HCT116 (cell line): ENCODE results near the gene HARS2. TPM values are rescaled to one million over a fixed set of nuclear protein-coding genes. Genes with fewer than 3 reads are reported as not detected.

ENCODE experiments used
- ATAC-seq: fragments of 200-7000 bp; cut with Tn5 transposase; 2 replicates; pipeline ENCODE4 v1.9.1; 2020; ENCODE audit warnings: mild to moderate bottlenecking, moderate library complexity
- BruUV-seq: library from RNA; stranded (reverse); fragments of 400-500 nt; replicated peaks from 2 replicates; lab custom pipeline; 2021; lab: Mats Ljungman, UMichigan
- CTCF ChIA-PET: fragments of 300-600 bp; sonication (Branson Sonifier 250); formaldehyde crosslinking; loops from one replicate; lab custom pipeline; 2021; ENCODE audit warnings: antibody characterized with exemption; lab: Charles Lee
- POLR2A ChIA-PET: fragments of 300-600, 350-600 bp; sonication (Branson Sonifier 250); formaldehyde crosslinking; loops from one replicate; lab custom pipeline; 2021; ENCODE audit warnings: antibody characterized with exemption; lab: Charles Lee
- RAD21 ChIA-PET, 2 experiments: fragments of 300-600 bp; sonication (Branson Sonifier 250); formaldehyde crosslinking; loops; one replicate each; lab custom pipeline; 2023; ENCODE audit warnings: low total read pairs in 2 of 2; ENCODE audit not compliant: uncharacterized antibody in 2 of 2, unreplicated experiment in 2 of 2, low non-redundant PET in 1 of 2; lab: Charles Lee
- DNase-seq: peaks from one replicate; pipeline ENCODE4 v3.0.0-alpha.2; 2010; ENCODE audit warnings: low read depth, low spot score
- H2AFZ ChIP-seq: fragments of 200-600 bp; shearing (Covaris generic), sonication (generic); 2 replicates; pipeline ENCODE4 v1.6.1; 2017; ENCODE audit warnings: low read depth, mixed run types, mixed read lengths, antibody characterized with exemption, low read length; ENCODE audit not compliant: poor library complexity, severe bottlenecking
- H3K27ac ChIP-seq: 2 replicates; pipeline ENCODE4 v1.5.1; 2012; ENCODE audit warnings: low read depth, low read length
- H3K27me3 ChIP-seq: fragments of 200-600 bp; sonication (generic); 2 replicates; pipeline ENCODE4 v1.6.1; 2016; ENCODE audit warnings: mixed run types, low read length, mixed read lengths; ENCODE audit not compliant: insufficient read depth
- H3K36me3 ChIP-seq, 2 experiments: fragments of 200-500 bp in 1 of 2; fragments of 200-600 bp in 1 of 2; sonication (Bioruptor generic) in 1 of 2; sonication (generic) in 1 of 2; 2 replicates each; pipeline versions ENCODE4 v1.5.1 to v1.6.1; 2014 to 2016; ENCODE audit warnings: low read length in 2 of 2, inconsistent platforms in 1 of 2, mixed read lengths in 1 of 2, mixed run types in 1 of 2; ENCODE audit not compliant: insufficient read depth in 2 of 2, control insufficient read depth in 1 of 2
- H3K4me1 ChIP-seq, 2 experiments: fragments of 200-600 bp in 1 of 2; sonication (generic) in 1 of 2; 2 replicates each; pipeline versions ENCODE4 v1.5.1 to v1.6.1; 2012 to 2017; ENCODE audit warnings: low read length in 2 of 2, inconsistent platforms in 1 of 2, mild to moderate bottlenecking in 1 of 2, mixed read lengths in 1 of 2, mixed run types in 1 of 2, moderate library complexity in 1 of 2; ENCODE audit not compliant: insufficient read depth in 2 of 2, control insufficient read depth in 1 of 2
- H3K4me2 ChIP-seq: fragments of 200-600 bp; sonication (generic); 2 replicates; pipeline ENCODE4 v1.6.1; 2017; ENCODE audit warnings: mixed run types, low read length, mixed read lengths
- H3K4me3 ChIP-seq, 2 experiments: fragments of 200-600 bp in 1 of 2; sonication (generic) in 1 of 2; replicated peaks in 1 of 2; 2 replicates each; pipeline ENCODE4 v1.5.1; 2011 to 2016; ENCODE audit warnings: low read length in 2 of 2, control low read depth in 1 of 2, low read depth in 1 of 2, mild to moderate bottlenecking in 1 of 2, mixed read lengths in 1 of 2, mixed run types in 1 of 2
- H3K79me2 ChIP-seq: fragments of 200-600 bp; sonication (generic); 2 replicates; pipeline ENCODE4 v1.6.1; 2017; ENCODE audit warnings: mild to moderate bottlenecking, mixed run types, low read length, moderate library complexity, mixed read lengths; ENCODE audit not compliant: insufficient read depth
- H3K9ac ChIP-seq: fragments of 200-600 bp; sonication (generic); 2 replicates; pipeline ENCODE4 v1.6.1; 2016; ENCODE audit warnings: low read length, mixed read lengths
- H3K9me2 ChIP-seq: fragments of 200-600 bp; sonication (generic), shearing (Covaris generic); 2 replicates; pipeline ENCODE4 v1.6.1; 2017; ENCODE audit warnings: mixed run types, mild to moderate bottlenecking, moderate library complexity; ENCODE audit not compliant: insufficient read depth
- H3K9me3 ChIP-seq, 2 experiments: fragments of 200-500 bp in 1 of 2; fragments of 200-600 bp in 1 of 2; sonication (Bioruptor generic) in 1 of 2; sonication (generic) in 1 of 2; 2 replicates each; pipeline ENCODE4 v1.6.1; 2014 to 2017; ENCODE audit warnings: low read length in 2 of 2, mixed read lengths in 2 of 2, inconsistent platforms in 1 of 2, low read depth in 1 of 2, mild to moderate bottlenecking in 1 of 2, mixed run types in 1 of 2, moderate library complexity in 1 of 2; ENCODE audit not compliant: control insufficient read depth in 1 of 2, insufficient read depth in 1 of 2
- H4K20me1 ChIP-seq: fragments of 200-600 bp; sonication (generic), shearing (Covaris generic); 2 replicates; pipeline ENCODE4 v1.6.1; 2017; ENCODE audit warnings: mixed run types, mild to moderate bottlenecking, moderate library complexity; ENCODE audit not compliant: insufficient read depth
- ATF3 ChIP-seq: IDR thresholded peaks from 2 replicates; pipeline ENCODE4 v1.6.1; 2012
- CBX3 ChIP-seq: IDR thresholded peaks from 2 replicates; pipeline ENCODE4 v1.6.1; 2012; ENCODE audit warnings: low read depth
- CEBPB ChIP-seq: IDR thresholded peaks from 2 replicates; pipeline ENCODE4 v1.6.1; 2012; ENCODE audit warnings: low read depth
- ELF1 ChIP-seq: IDR thresholded peaks from 2 replicates; pipeline ENCODE4 v1.6.1; 2012; ENCODE audit warnings: low read depth, borderline replicate concordance
- EZH2 ChIP-seq: fragments of 200-600 bp; sonication (generic); IDR thresholded peaks from 2 replicates; pipeline ENCODE4 v1.6.1; 2017; ENCODE audit warnings: antibody characterized with exemption, mixed run types
- EZH2phosphoT487 ChIP-seq: fragments of 200-600 bp; IDR thresholded peaks from 2 replicates; pipeline ENCODE4 v1.6.1; 2018; ENCODE audit warnings: antibody characterized with exemption, borderline replicate concordance
- POLR2A ChIP-seq: IDR thresholded peaks from 2 replicates; pipeline ENCODE4 v1.7.0; 2011; ENCODE audit warnings: borderline replicate concordance; ENCODE audit not compliant: insufficient read depth, insufficient read length; ENCODE audit errors: extremely low read depth
- POLR2AphosphoS5 ChIP-seq: IDR thresholded peaks from 2 replicates; pipeline ENCODE4 v1.6.1; 2011; ENCODE audit warnings: mild to moderate bottlenecking, low read depth, low read length, moderate library complexity
- RAD21 ChIP-seq: IDR thresholded peaks from 2 replicates; pipeline ENCODE4 v1.6.1; 2012; ENCODE audit warnings: low read depth, mild to moderate bottlenecking
- SP1 ChIP-seq: IDR thresholded peaks from 2 replicates; pipeline ENCODE4 v1.6.1; 2012; ENCODE audit warnings: low read depth
- TCF7L2 ChIP-seq: IDR thresholded peaks from 2 replicates; pipeline ENCODE4 v1.7.0; 2011; ENCODE audit warnings: borderline replicate concordance, inconsistent platforms; ENCODE audit not compliant: insufficient read depth, insufficient read length; ENCODE audit errors: extremely low read depth
- ZFX ChIP-seq: fragments of 450-650 bp; IDR thresholded peaks from 2 replicates; pipeline ENCODE4 v1.6.1; 2017
- ZNF274 ChIP-seq: fragments of 200-500 bp; sonication (Bioruptor generic); IDR thresholded peaks from 2 replicates; pipeline ENCODE4 v1.6.1; 2014; ENCODE audit warnings: mild to moderate bottlenecking, low read depth, low read length, inconsistent platforms
- intact Hi-C: fragments of 100-400 bp; cut with micrococcal nuclease; formaldehyde crosslinking; loops from 2 replicates; pipeline ENCODE4 v1.10.0; 2022
- total RNA-seq: library from RNA; stranded (reverse); gene quantifications from one replicate; pipeline ENCODE4 v1.2.1, GENCODE V29; 2021; ENCODE audit not compliant: unreplicated experiment

The HARS2 gene
- total RNA-seq, 1 experiment from 2014 or later = 38.8 TPM

GRCh38 chr5:140674211-140674610 lies 17.0 kb upstream of the HARS2 start:
- Histone ChIP-seq H3K27ac (no peak overlapping the region), H3K9ac (no peak overlapping the region), H3K9me3 (no peaks in the 10 kb centered on the region), H3K4me2 (no peak overlapping the region), H2AFZ (no peak overlapping the region), H3K79me2 (peaks cover 2% of the 10 kb centered on the region; the same call in 1 of the 2 replicates), H3K9me2 (no peaks in the 10 kb centered on the region), H3K4me1 (no peaks in the 10 kb centered on the region), H3K36me3 (peaks cover 35 to 37% of the 10 kb centered on the region in 2 experiments; a peak in 3 of 4 replicates), H4K20me1 (no peaks in the 10 kb centered on the region), H3K4me3 (no peak overlapping the region), H3K27me3 (no peaks in the 10 kb centered on the region)
- ChIA-PET RAD21 (no interaction called here), CTCF (no interaction called here), POLR2A (interaction anchor here (1.1 kb wide), 1 partner anchor 328 kb away, joined by 4 read pairs; the partner anchor contains the start of gene HBEGF)
- TF ChIP-seq CEBPB (no peak), POLR2A (no peak), TCF7L2 (no peak), ZFX (no peak), ATF3 (no peak), SP1 (no peak), EZH2phosphoT487 (no peak), EZH2 (no peak)
- intact Hi-C loops = no loop called here
- TSS peak; percentile 54 for BruUV-seq
- ATAC-seq (peak; percentile 32; the same call in 1 of the 2 replicates), DNase-seq (no peak)

GRCh38 chr5:140674629-140675028 lies 16.6 kb upstream of the HARS2 start:
- ATAC-seq = no peak
- CTCF ChIA-PET = no interaction called here
- RAD21 ChIA-PET = no interaction called here

More at GRCh38 chr5:140674629-140675028, 16.6 kb upstream of the HARS2 start:
- no peak overlapping the region for H3K4me3 ChIP-seq
- H3K27ac ChIP-seq = no peak overlapping the region
- H3K36me3 ChIP-seq = peaks cover 33 to 35% of the 10 kb centered on the region in 2 experiments; a peak in 3 of 4 replicates
- no peak for TF ChIP-seq RAD21
- no peak for TF ChIP-seq ZNF274
- TF ChIP-seq CBX3 = no peak
- no peak for TF ChIP-seq SP1
- TF ChIP-seq POLR2AphosphoS5 = peak; percentile 33; the same call in 1 of the 2 replicates
- TF ChIP-seq ELF1 = no peak
- H4K20me1 ChIP-seq = no peaks in the 10 kb centered on the region
- H3K9me3 ChIP-seq = no peaks in the 10 kb centered on the region
- H3K4me1 ChIP-seq = no peaks in the 10 kb centered on the region
- no peak for DNase-seq
- no peaks in the 10 kb centered on the region for H3K79me2 ChIP-seq
- H3K9me2 ChIP-seq = no peaks in the 10 kb centered on the region
- no peak overlapping the region for H2AFZ ChIP-seq
- no peaks in the 10 kb centered on the region for H3K27me3 ChIP-seq
- no peak overlapping the region for H3K4me2 ChIP-seq
- H3K9ac ChIP-seq = no peak overlapping the region
- intact Hi-C loops = no loop called here
- BruUV-seq = no TSS peak
- POLR2A ChIA-PET = interaction anchor here (1.1 kb wide), 1 partner anchor 328 kb away, joined by 4 read pairs; the partner anchor contains the start of gene HBEGF
